CD14-positive monocyte (primary cell): ENCODE data around the gene FAM8A1. TPM values are rescaled to one million over a fixed set of nuclear protein-coding genes. Genes with fewer than 3 reads are reported as not detected.

ENCODE experiments used
- DNase-seq, 3 donors: peaks; one replicate each; pipeline ENCODE4 v3.0.0-alpha.2; 2011 to 2022
- H2AFZ ChIP-seq: 2 replicates; pipeline ENCODE4 v1.6.0; 2012; ENCODE audit warnings: mild to moderate bottlenecking, low read depth, low read length, inconsistent platforms; ENCODE audit not compliant: insufficient read depth, poor library complexity, severe bottlenecking
- H3K27ac ChIP-seq, 2 donors: 1 replicate in 1 of 2; 2 replicates in 1 of 2; pipeline ENCODE4 v1.5.1; 2012 to 2013; ENCODE audit warnings: low read length in 2 of 2, control low read depth in 1 of 2, inconsistent platforms in 1 of 2, low read depth in 1 of 2, mild to moderate bottlenecking in 1 of 2
- H3K27me3 ChIP-seq, 2 donors: one replicate each; pipeline versions ENCODE4 v1.6.0 to v1.6.1; 2011 to 2013; ENCODE audit warnings: low read length in 2 of 2; ENCODE audit not compliant: control insufficient read depth in 2 of 2, insufficient read depth in 2 of 2
- H3K36me3 ChIP-seq, 2 donors: replicated peaks in 1 of 2; 1 replicate in 1 of 2; 2 replicates in 1 of 2; pipeline versions ENCODE4 v1.5.1 to v1.6.1; 2012 to 2013; ENCODE audit warnings: low read length in 2 of 2, control low read depth in 1 of 2, inconsistent platforms in 1 of 2, mild to moderate bottlenecking in 1 of 2; ENCODE audit not compliant: insufficient read depth in 2 of 2, control insufficient read depth in 1 of 2
- H3K4me1 ChIP-seq, 2 donors: 1 replicate in 1 of 2; 2 replicates in 1 of 2; pipeline versions ENCODE4 v1.5.1 to v1.6.1; 2012 to 2013; ENCODE audit warnings: low read length in 2 of 2, control low read depth in 1 of 2, inconsistent platforms in 1 of 2, mild to moderate bottlenecking in 1 of 2, moderate library complexity in 1 of 2; ENCODE audit not compliant: insufficient read depth in 2 of 2, control insufficient read depth in 1 of 2
- H3K4me2 ChIP-seq: replicated peaks from 2 replicates; pipeline ENCODE3; 2012; ENCODE audit warnings: low read length, moderate library complexity, mild to moderate bottlenecking; ENCODE audit not compliant: poor library complexity, severe bottlenecking; ENCODE audit errors: extremely low read depth
- H3K4me3 ChIP-seq, 3 experiments: fragments of 200-600 bp in 1 of 3; sonication (generic) in 1 of 3; replicated peaks in 1 of 3; 1 replicate in 2 of 3; 2 replicates in 1 of 3; pipeline ENCODE4 v1.5.1; 2011 to 2013; ENCODE audit warnings: low read length in 3 of 3, mild to moderate bottlenecking in 3 of 3, control low read depth in 2 of 3, low read depth in 2 of 3, inconsistent platforms in 1 of 3, moderate library complexity in 1 of 3
- H3K79me2 ChIP-seq: 2 replicates; pipeline ENCODE4 v1.6.0; 2012; ENCODE audit warnings: mild to moderate bottlenecking, control low read depth, inconsistent platforms, low read length, moderate library complexity; ENCODE audit not compliant: insufficient read depth
- H3K9ac ChIP-seq: 2 replicates; pipeline ENCODE4 v1.6.0; 2017; ENCODE audit warnings: low read length, mild to moderate bottlenecking; ENCODE audit not compliant: insufficient read depth, poor library complexity, severe bottlenecking
- H3K9me3 ChIP-seq, 2 donors: replicated peaks in 1 of 2; 1 replicate in 1 of 2; 2 replicates in 1 of 2; pipeline versions ENCODE4 v1.5.1 to v1.6.1; 2012 to 2013; ENCODE audit warnings: low read length in 2 of 2, control low read depth in 1 of 2; ENCODE audit not compliant: control insufficient read depth in 1 of 2, insufficient read depth in 1 of 2
- H4K20me1 ChIP-seq: 2 replicates; pipeline ENCODE4 v1.6.0; 2012; ENCODE audit warnings: mild to moderate bottlenecking, low read length, control low read depth, moderate library complexity; ENCODE audit not compliant: insufficient read depth
- H3K27ac Mint-ChIP-seq, 7 donors: one replicate each; pipeline ENCODE4 v1.8.0; 2020; ENCODE audit warnings: mild to moderate bottlenecking in 7 of 7, mixed read lengths in 7 of 7, moderate library complexity in 6 of 7, inconsistent platforms in 2 of 7
- H3K27me3 Mint-ChIP-seq, 3 donors: one replicate each; pipeline ENCODE4 v1.8.0; 2021 to 2022; ENCODE audit warnings: low read depth in 3 of 3, mild to moderate bottlenecking in 3 of 3, mixed read lengths in 3 of 3, moderate library complexity in 3 of 3, inconsistent platforms in 1 of 3
- H3K36me3 Mint-ChIP-seq, 2 donors: one replicate each; pipeline ENCODE4 v1.8.0; 2020; ENCODE audit warnings: mixed read lengths in 2 of 2, inconsistent platforms in 1 of 2, mild to moderate bottlenecking in 1 of 2
- H3K4me1 Mint-ChIP-seq: one replicate; pipeline ENCODE4 v1.8.0; 2020; ENCODE audit warnings: mild to moderate bottlenecking, mixed read lengths
- H3K4me3 Mint-ChIP-seq, 2 donors: one replicate each; pipeline ENCODE4 v1.8.0; 2020; ENCODE audit warnings: mild to moderate bottlenecking in 2 of 2, mixed read lengths in 2 of 2, moderate library complexity in 1 of 2
- H3K9me3 Mint-ChIP-seq, 7 donors: one replicate each; pipeline ENCODE4 v1.8.0; 2020 to 2022; ENCODE audit warnings: mixed read lengths in 7 of 7, mild to moderate bottlenecking in 6 of 7, moderate library complexity in 6 of 7, inconsistent platforms in 2 of 7
- WGBS: methylation state at CpG from one replicate; pipeline ENCODE4 v1.1.5; 2013; ENCODE audit warnings: missing lambda C conversion rate; ENCODE audit not compliant: insufficient coverage; 5-methylcytosine and 5-hydroxymethylcytosine counted together
- intact Hi-C, 2 donors: fragments of 100-400 bp; cut with micrococcal nuclease; formaldehyde crosslinking; loops; one replicate each; pipeline versions ENCODE4 v1.15.0 to v1.15.1; 2023
- polyA plus RNA-seq, 3 donors: library from polyadenylated mRNA; depleted of rRNA in 1 of 3; unstranded in 2 of 3; stranded (reverse) in 1 of 3; fragments of 300-500 nt in 2 of 3; fragments of >200 nt in 1 of 3; fragmentation: Illumina TruSeq in 2 of 3; gene quantifications; 1 replicate in 2 of 3; 2 replicates in 1 of 3; pipeline ENCODE4 v1.2.3, GENCODE V29; 2012 to 2021
- TF ChIP-seq, protein P1 (sequence below): fragments of 200-600 bp; IDR thresholded peaks from one replicate; pipeline ENCODE4 v1.8.0; 2022; ENCODE audit warnings: antibody characterized with exemption, mild to moderate bottlenecking

The FAM8A1 gene
- polyA plus RNA-seq, 3 donors = 6.8 to 9.9 (median 9.3) TPM

DNA sequence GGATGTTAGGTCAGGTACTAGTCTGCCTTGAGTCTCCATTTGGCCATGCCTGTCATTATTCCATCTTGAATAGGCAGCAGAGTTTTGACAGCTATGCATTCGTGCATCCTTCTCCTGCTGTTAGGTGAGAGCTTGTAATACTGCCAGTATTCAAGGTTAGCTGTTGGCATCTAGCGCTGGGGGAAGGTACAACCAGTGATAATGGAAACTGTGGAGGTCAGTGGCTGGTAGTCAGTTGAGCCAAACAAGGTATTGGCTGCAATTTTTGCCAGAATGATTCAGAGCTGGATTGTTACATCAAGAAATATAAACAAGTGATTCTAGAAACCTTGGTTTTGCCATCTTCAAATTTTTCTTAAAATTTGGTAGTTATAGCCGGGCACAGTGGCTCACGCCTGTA, 6.5 kb downstream of the FAM8A1 start:
- peaks cover 29 to 60% of the 10 kb centered on the region in 2 donors for H3K36me3 ChIP-seq
- 100% methylated on average over 2 of the region's 4 CpGs for WGBS
- H3K27me3 ChIP-seq = no peaks in the 10 kb centered on the region

GRCh38 chr6:17610835-17611234, 10.7 kb downstream of the FAM8A1 start:
- no peaks in the 10 kb centered on the region for H3K9me3 Mint-ChIP-seq
- TF ChIP-seq, protein P1, sequence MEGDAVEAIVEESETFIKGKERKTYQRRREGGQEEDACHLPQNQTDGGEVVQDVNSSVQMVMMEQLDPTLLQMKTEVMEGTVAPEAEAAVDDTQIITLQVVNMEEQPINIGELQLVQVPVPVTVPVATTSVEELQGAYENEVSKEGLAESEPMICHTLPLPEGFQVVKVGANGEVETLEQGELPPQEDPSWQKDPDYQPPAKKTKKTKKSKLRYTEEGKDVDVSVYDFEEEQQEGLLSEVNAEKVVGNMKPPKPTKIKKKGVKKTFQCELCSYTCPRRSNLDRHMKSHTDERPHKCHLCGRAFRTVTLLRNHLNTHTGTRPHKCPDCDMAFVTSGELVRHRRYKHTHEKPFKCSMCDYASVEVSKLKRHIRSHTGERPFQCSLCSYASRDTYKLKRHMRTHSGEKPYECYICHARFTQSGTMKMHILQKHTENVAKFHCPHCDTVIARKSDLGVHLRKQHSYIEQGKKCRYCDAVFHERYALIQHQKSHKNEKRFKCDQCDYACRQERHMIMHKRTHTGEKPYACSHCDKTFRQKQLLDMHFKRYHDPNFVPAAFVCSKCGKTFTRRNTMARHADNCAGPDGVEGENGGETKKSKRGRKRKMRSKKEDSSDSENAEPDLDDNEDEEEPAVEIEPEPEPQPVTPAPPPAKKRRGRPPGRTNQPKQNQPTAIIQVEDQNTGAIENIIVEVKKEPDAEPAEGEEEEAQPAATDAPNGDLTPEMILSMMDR = no peak
- intact Hi-C loops = no loop called here
- H3K4me3 ChIP-seq = no peak overlapping the region
- peaks cover 26 to 60% of the 10 kb centered on the region in 2 donors for H3K36me3 ChIP-seq
- H3K79me2 ChIP-seq = no peaks in the 10 kb centered on the region
- no peaks in the 10 kb centered on the region for H3K9me3 ChIP-seq
- H3K27ac ChIP-seq = no peak overlapping the region
- no peak overlapping the region for H3K4me2 ChIP-seq
- H3K4me1 ChIP-seq = no peaks in the 10 kb centered on the region
- no peak overlapping the region for H2AFZ ChIP-seq
- H3K36me3 Mint-ChIP-seq = peaks cover 34 to 49% of the 10 kb centered on the region in 2 donors
- no CpG with 5 or more reads among the region's 3 CpGs for WGBS
- H4K20me1 ChIP-seq = no peaks in the 10 kb centered on the region
- no peak overlapping the region for H3K27ac Mint-ChIP-seq
- H3K4me1 Mint-ChIP-seq = peaks cover 4% of the 10 kb centered on the region
- no peak overlapping the region for H3K9ac ChIP-seq
- no peaks in the 10 kb centered on the region for H3K27me3 ChIP-seq
- DNase-seq = no peak
- no peaks in the 10 kb centered on the region for H3K27me3 Mint-ChIP-seq
- H3K4me3 Mint-ChIP-seq = no peak overlapping the region

More for the DNA sequence above, 6.5 kb downstream of the FAM8A1 start:
- Mint-ChIP-seq H3K36me3 (peaks cover 45 to 49% of the 10 kb centered on the region in 2 donors), H3K9me3 (no peaks in the 10 kb centered on the region), H3K27me3 (no peaks in the 10 kb centered on the region), H3K4me3 (no peak overlapping the region), H3K4me1 (peaks cover 25% of the 10 kb centered on the region), H3K27ac (no peak overlapping the region)
- no peak overlapping the region for H3K9ac ChIP-seq
- H3K4me3 ChIP-seq = no peak overlapping the region
- no peak overlapping the region for H2AFZ ChIP-seq
- intact Hi-C loops = loop anchor here in 1 of 2 donors (10.0 kb wide), 1 partner anchor 98 kb away; the partner anchor contains the start of gene NUP153
- no peak overlapping the region for H3K27ac ChIP-seq
- H4K20me1 ChIP-seq = no peaks in the 10 kb centered on the region
- no peak for DNase-seq
- no peak overlapping the region for H3K4me2 ChIP-seq
- H3K79me2 ChIP-seq = peaks cover 5% of the 10 kb centered on the region
- peaks cover 5 to 6% of the 10 kb centered on the region in 2 donors for H3K4me1 ChIP-seq
- TF ChIP-seq, protein P1 = no peak
- no peaks in the 10 kb centered on the region for H3K9me3 ChIP-seq
